HEK293 (cell line): ENCODE measurements around the gene CYTH4.

Experiments used
- CTCF ChIA-PET: fragments of 350-600 bp; formaldehyde crosslinking; extraction: SDS; loops from one replicate; lab custom pipeline; 2021; ENCODE audit warnings: antibody characterized with exemption; lab: Yijun Ruan, JAX
- POLR2A ChIA-PET: fragments of 300-600 bp; formaldehyde crosslinking; extraction: SDS; loops from one replicate; lab custom pipeline; 2020; ENCODE audit warnings: antibody characterized with exemption, inconsistent platforms; lab: Yijun Ruan, JAX
- H3K27ac ChIP-seq: fragments of 200-500 bp; sonication (Bioruptor generic); 2 replicates; pipeline ENCODE4 v1.5.1; 2014; ENCODE audit warnings: low read depth, low read length, control low read depth, inconsistent platforms; ENCODE audit errors: extremely low read depth
- H3K36me3 ChIP-seq, 2 experiments: fragments of 200-500 bp in 1 of 2; sonication (Bioruptor generic) in 1 of 2; 1 replicate in 1 of 2; 2 replicates in 1 of 2; pipeline ENCODE4 v1.5.1; 2014 to 2017; ENCODE audit warnings: inconsistent platforms in 2 of 2, low read length in 2 of 2; ENCODE audit not compliant: control insufficient read depth in 2 of 2, insufficient read depth in 1 of 2
- H3K4me1 ChIP-seq: fragments of 200-500 bp; sonication (Bioruptor generic); 2 replicates; pipeline ENCODE4 v1.5.1; 2014; ENCODE audit warnings: mild to moderate bottlenecking, low read length, inconsistent platforms; ENCODE audit not compliant: control insufficient read depth, insufficient read depth
- H3K4me3 ChIP-seq: 2 replicates; pipeline ENCODE4 v1.5.1; 2011; ENCODE audit warnings: low read depth, mild to moderate bottlenecking, control low read depth, low read length, moderate library complexity
- H3K9me3 ChIP-seq: fragments of 200-500 bp; sonication (Bioruptor generic); 2 replicates; pipeline ENCODE4 v1.5.1; 2014; ENCODE audit warnings: low read depth, low read length, inconsistent platforms; ENCODE audit not compliant: control insufficient read depth, insufficient read depth
- EGR2 ChIP-seq: fragments of 450-650 bp; formaldehyde crosslinking; IDR thresholded peaks from 2 replicates; pipeline ENCODE4 v1.5.1; 2016; ENCODE audit warnings: low read depth, missing biosample characterization, missing genetic modification characterization
- GLI4 ChIP-seq: fragments of 450-650 bp; formaldehyde crosslinking; IDR thresholded peaks from 2 replicates; pipeline ENCODE4 v1.5.1; 2016; ENCODE audit warnings: missing biosample characterization, missing genetic modification characterization
- IKZF3 ChIP-seq: fragments of 450-650 bp; IDR thresholded peaks from 2 replicates; pipeline ENCODE4 v1.5.0; 2018; ENCODE audit warnings: missing biosample characterization, mild to moderate bottlenecking, missing genetic modification characterization, moderate library complexity
- KLF1 ChIP-seq: fragments of 450-650 bp; formaldehyde crosslinking; IDR thresholded peaks from 2 replicates; pipeline ENCODE4 v1.5.1; 2016; ENCODE audit warnings: missing biosample characterization, missing genetic modification characterization
- KLF16 ChIP-seq: fragments of 450-650 bp; formaldehyde crosslinking; IDR thresholded peaks from 2 replicates; pipeline ENCODE4 v1.5.1; 2017; ENCODE audit warnings: missing biosample characterization, missing genetic modification characterization
- KLF8 ChIP-seq: fragments of 450-650 bp; formaldehyde crosslinking; IDR thresholded peaks from 2 replicates; pipeline ENCODE4 v1.5.1; 2016; ENCODE audit warnings: missing biosample characterization, missing genetic modification characterization
- YY1 ChIP-seq: fragments of 450-650 bp; formaldehyde crosslinking; IDR thresholded peaks from 2 replicates; pipeline ENCODE4 v1.5.1; 2018; ENCODE audit warnings: missing biosample characterization, missing genetic modification characterization
- ZBTB20 ChIP-seq: fragments of 450-650 bp; formaldehyde crosslinking; IDR thresholded peaks from 2 replicates; pipeline ENCODE4 v1.5.1; 2016; ENCODE audit warnings: missing biosample characterization, missing genetic modification characterization
- ZNF274 ChIP-seq, 2 experiments: fragments of 200-500 bp in 1 of 2; fragments of 450-650 bp in 1 of 2; sonication (Bioruptor generic) in 1 of 2; formaldehyde crosslinking in 1 of 2; IDR thresholded peaks; 2 replicates each; pipeline versions ENCODE4 v1.5.1 to v1.6.1; 2014 to 2016; ENCODE audit warnings: borderline replicate concordance in 1 of 2, inconsistent platforms in 1 of 2, low read length in 1 of 2, missing biosample characterization in 1 of 2, missing genetic modification characterization in 1 of 2
- ZNF302 ChIP-seq: fragments of 450-650 bp; formaldehyde crosslinking; IDR thresholded peaks from 2 replicates; pipeline ENCODE4 v1.5.1; 2016; ENCODE audit warnings: missing biosample characterization, missing genetic modification characterization, low read depth
- ZNF473 ChIP-seq: fragments of 450-650 bp; formaldehyde crosslinking; IDR thresholded peaks from 2 replicates; pipeline ENCODE4 v1.5.1; 2017; ENCODE audit warnings: missing biosample characterization, missing genetic modification characterization
- ZNF549 ChIP-seq: fragments of 450-650 bp; IDR thresholded peaks from 2 replicates; pipeline ENCODE4 v1.5.1; 2018; ENCODE audit warnings: missing biosample characterization, missing genetic modification characterization, mild to moderate bottlenecking, inconsistent platforms, moderate library complexity
- ZNF558 ChIP-seq: fragments of 450-650 bp; formaldehyde crosslinking; IDR thresholded peaks from 2 replicates; pipeline ENCODE4 v1.5.1; 2016; ENCODE audit warnings: missing biosample characterization, missing genetic modification characterization
- ZNF560 ChIP-seq: fragments of 450-650 bp; formaldehyde crosslinking; IDR thresholded peaks from 2 replicates; pipeline ENCODE4 v1.5.1; 2017; ENCODE audit warnings: missing biosample characterization, missing genetic modification characterization, borderline replicate concordance
- ZNF623 ChIP-seq: fragments of 450-650 bp; formaldehyde crosslinking; IDR thresholded peaks from 2 replicates; pipeline ENCODE4 v1.5.1; 2016; ENCODE audit warnings: missing biosample characterization, missing genetic modification characterization
- ZNF660 ChIP-seq: fragments of 450-650 bp; IDR thresholded peaks from 2 replicates; pipeline ENCODE4 v1.5.1; 2018; ENCODE audit warnings: missing biosample characterization, mild to moderate bottlenecking, missing genetic modification characterization
- ZNF664 ChIP-seq: fragments of 450-650 bp; formaldehyde crosslinking; IDR thresholded peaks from 2 replicates; pipeline ENCODE4 v1.5.1; 2016; ENCODE audit warnings: missing biosample characterization, missing genetic modification characterization
- TF ChIP-seq, protein P1 (sequence below): fragments of 450-650 bp; IDR thresholded peaks from 2 replicates; pipeline ENCODE4 v1.5.1; 2018; ENCODE audit warnings: missing biosample characterization, missing genetic modification characterization
- TF ChIP-seq, protein P2 (sequence below): fragments of 450-650 bp; formaldehyde crosslinking; IDR thresholded peaks from 2 replicates; pipeline ENCODE4 v1.5.1; 2016; ENCODE audit warnings: missing biosample characterization, missing genetic modification characterization
- TF ChIP-seq, protein P3 (sequence below): fragments of 450-650 bp; formaldehyde crosslinking; IDR thresholded peaks from 2 replicates; pipeline ENCODE4 v1.5.1; 2016; ENCODE audit warnings: missing biosample characterization, missing genetic modification characterization
- TF ChIP-seq, protein P4 (sequence below): fragments of 450-650 bp; formaldehyde crosslinking; IDR thresholded peaks from 2 replicates; pipeline ENCODE4 v1.5.1; 2016; ENCODE audit warnings: missing biosample characterization, missing genetic modification characterization

CYTH4 gene

DNA sequence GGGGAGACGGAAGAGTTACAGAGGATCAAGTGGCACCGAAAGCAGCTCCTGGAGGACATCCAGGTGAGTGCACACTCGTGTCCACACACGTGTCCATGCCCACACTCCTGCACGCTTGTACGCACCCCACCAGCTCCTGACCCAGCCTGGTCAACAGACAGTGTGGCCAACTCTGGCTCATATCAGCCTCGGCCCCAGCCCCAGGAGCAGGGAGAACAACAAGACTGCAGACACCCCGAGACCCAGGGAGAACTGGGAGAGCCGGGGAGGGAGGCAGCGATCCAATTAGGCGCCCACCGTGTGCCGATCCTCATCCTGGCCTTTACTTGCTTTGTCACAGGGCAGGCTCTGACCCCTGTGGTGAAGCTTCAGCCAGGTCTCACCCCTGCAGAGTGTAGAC is 10.3 kb downstream of the CYTH4 start:
- TF ChIP-seq, protein P1, sequence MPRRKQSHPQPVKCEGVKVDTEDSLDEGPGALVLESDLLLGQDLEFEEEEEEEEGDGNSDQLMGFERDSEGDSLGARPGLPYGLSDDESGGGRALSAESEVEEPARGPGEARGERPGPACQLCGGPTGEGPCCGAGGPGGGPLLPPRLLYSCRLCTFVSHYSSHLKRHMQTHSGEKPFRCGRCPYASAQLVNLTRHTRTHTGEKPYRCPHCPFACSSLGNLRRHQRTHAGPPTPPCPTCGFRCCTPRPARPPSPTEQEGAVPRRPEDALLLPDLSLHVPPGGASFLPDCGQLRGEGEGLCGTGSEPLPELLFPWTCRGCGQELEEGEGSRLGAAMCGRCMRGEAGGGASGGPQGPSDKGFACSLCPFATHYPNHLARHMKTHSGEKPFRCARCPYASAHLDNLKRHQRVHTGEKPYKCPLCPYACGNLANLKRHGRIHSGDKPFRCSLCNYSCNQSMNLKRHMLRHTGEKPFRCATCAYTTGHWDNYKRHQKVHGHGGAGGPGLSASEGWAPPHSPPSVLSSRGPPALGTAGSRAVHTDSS (tag by site-specific recombination) = no peak
- TF ChIP-seq ZNF473 (tag by site-specific recombination) = no peak
- TF ChIP-seq, all 188 proteins: peak for 0
- Histone ChIP-seq H3K36me3 (no peaks in the 10 kb centered on the region), H3K9me3 (no peaks in the 10 kb centered on the region), H3K4me1 (no peaks in the 10 kb centered on the region), H3K27ac (no peak overlapping the region), H3K4me3 (no peak overlapping the region)
- ChIA-PET POLR2A (no interaction called here), CTCF (interaction anchor here (0.6 kb wide), 1 partner anchor 67 kb away, joined by 3 read pairs; no protein-coding TSS in a partner anchor)

DNA sequence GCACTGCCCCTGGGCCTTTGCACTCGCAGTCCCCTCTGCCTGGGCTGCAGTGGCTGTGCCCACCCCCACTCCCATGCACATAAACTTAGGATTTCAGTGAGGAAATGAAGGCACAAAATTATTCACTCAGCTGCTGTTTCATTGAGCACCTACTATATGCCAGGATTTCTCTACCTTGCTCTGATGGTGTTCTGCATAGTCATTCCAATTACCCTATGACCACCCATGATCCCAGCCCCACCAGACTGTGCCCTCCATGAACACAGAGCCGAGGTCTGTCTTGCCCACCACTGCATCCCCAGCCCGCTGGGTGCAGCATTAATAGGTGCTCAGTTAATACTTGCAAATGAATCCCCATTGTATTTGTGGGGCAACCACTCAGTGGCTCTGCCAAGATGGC is 10.9 kb downstream of the CYTH4 start:
- no peaks in the 10 kb centered on the region for H3K9me3 ChIP-seq
- H3K36me3 ChIP-seq = no peaks in the 10 kb centered on the region
- no peaks in the 10 kb centered on the region for H3K4me1 ChIP-seq
- ChIA-PET CTCF (no interaction called here), POLR2A (no interaction called here)
- no peak overlapping the region for H3K27ac ChIP-seq
- H3K4me3 ChIP-seq = no peak overlapping the region
- TF ChIP-seq, protein P2, sequence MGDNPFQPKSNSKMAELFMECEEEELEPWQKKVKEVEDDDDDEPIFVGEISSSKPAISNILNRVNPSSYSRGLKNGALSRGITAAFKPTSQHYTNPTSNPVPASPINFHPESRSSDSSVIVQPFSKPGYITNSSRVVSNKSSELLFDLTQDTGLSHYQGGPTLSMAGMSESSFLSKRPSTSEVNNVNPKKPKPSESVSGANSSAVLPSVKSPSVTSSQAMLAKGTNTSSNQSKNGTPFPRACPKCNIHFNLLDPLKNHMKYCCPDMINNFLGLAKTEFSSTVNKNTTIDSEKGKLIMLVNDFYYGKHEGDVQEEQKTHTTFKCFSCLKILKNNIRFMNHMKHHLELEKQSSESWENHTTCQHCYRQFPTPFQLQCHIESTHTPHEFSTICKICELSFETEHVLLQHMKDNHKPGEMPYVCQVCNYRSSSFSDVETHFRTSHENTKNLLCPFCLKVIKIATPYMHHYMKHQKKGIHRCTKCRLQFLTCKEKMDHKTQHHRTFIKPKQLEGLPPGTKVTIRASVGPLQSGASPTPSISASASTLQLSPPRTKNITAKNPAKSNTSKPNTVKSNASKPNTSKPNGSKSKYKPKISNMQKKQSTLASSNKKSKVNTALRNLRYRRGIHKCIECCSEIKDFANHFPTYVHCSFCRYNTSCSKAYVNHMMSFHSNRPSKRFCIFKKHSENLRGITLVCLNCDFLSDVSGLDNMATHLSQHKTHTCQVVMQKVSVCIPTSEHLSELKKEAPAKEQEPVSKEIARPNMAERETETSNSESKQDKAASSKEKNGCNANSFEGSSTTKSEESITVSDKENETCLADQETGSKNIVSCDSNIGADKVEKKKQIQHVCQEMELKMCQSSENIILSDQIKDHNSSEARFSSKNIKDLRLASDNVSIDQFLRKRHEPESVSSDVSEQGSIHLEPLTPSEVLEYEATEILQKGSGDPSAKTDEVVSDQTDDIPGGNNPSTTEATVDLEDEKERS (tag by site-specific recombination) = no peak
- TF ChIP-seq KLF16 (tag by site-specific recombination) = no peak
- no peak for TF ChIP-seq ZNF549 (tag by site-specific recombination)
- peak; percentile 98 for TF ChIP-seq ZNF664 (tag by site-specific recombination)
- TF ChIP-seq ZNF623 (tag by site-specific recombination) = peak; percentile 42; the same call in 1 of the 2 replicates
- TF ChIP-seq ZNF302 (tag by site-specific recombination) = no peak
- TF ChIP-seq KLF8 (tag by site-specific recombination) = no peak
- TF ChIP-seq, protein P3, sequence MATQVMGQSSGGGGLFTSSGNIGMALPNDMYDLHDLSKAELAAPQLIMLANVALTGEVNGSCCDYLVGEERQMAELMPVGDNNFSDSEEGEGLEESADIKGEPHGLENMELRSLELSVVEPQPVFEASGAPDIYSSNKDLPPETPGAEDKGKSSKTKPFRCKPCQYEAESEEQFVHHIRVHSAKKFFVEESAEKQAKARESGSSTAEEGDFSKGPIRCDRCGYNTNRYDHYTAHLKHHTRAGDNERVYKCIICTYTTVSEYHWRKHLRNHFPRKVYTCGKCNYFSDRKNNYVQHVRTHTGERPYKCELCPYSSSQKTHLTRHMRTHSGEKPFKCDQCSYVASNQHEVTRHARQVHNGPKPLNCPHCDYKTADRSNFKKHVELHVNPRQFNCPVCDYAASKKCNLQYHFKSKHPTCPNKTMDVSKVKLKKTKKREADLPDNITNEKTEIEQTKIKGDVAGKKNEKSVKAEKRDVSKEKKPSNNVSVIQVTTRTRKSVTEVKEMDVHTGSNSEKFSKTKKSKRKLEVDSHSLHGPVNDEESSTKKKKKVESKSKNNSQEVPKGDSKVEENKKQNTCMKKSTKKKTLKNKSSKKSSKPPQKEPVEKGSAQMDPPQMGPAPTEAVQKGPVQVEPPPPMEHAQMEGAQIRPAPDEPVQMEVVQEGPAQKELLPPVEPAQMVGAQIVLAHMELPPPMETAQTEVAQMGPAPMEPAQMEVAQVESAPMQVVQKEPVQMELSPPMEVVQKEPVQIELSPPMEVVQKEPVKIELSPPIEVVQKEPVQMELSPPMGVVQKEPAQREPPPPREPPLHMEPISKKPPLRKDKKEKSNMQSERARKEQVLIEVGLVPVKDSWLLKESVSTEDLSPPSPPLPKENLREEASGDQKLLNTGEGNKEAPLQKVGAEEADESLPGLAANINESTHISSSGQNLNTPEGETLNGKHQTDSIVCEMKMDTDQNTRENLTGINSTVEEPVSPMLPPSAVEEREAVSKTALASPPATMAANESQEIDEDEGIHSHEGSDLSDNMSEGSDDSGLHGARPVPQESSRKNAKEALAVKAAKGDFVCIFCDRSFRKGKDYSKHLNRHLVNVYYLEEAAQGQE (tag by site-specific recombination) = no peak
- TF ChIP-seq IKZF3 (tag by site-specific recombination) = no peak

DNA sequence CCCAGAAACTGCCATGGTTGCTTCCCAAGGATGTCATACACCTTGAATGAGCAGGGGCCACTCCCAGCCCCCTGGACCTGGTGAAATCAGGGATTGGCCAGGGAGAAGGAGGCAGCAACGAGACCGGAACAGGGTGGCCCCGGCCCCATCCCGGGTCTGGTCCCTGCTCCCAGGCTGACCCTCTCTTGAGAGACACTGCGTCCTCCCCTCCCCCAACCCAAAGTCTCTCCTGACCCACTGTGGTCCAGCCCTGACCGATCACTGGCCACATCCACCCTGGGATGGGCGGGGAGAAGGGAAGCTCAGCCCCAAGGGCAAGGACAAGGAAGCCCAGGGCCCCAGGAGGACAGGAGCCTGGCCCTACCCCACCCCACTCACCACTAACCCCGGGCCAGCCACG is 12.4 kb downstream of the CYTH4 start:
- H3K27ac ChIP-seq = no peak overlapping the region
- TF ChIP-seq, protein P4, sequence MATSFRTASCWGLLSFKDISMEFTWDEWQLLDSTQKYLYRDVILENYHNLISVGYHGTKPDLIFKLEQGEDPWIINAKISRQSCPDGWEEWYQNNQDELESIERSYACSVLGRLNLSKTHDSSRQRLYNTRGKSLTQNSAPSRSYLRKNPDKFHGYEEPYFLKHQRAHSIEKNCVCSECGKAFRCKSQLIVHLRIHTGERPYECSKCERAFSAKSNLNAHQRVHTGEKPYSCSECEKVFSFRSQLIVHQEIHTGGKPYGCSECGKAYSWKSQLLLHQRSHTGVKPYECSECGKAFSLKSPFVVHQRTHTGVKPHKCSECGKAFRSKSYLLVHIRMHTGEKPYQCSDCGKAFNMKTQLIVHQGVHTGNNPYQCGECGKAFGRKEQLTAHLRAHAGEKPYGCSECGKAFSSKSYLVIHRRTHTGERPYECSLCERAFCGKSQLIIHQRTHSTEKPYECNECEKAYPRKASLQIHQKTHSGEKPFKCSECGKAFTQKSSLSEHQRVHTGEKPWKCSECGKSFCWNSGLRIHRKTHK (tag by site-specific recombination) = no peak
- TF ChIP-seq ZBTB20 (tag by site-specific recombination) (no peak), ZNF274 (IDR thresholded peaks at IDR 0.05; ENCODE audit: low read length) (no peak), ZNF274 (tag by site-specific recombination; IDR thresholded peaks at IDR 0.05; ENCODE audit: borderline replicate concordance) (no peak), ZNF660 (tag by site-specific recombination) (no peak), ZNF560 (no peak), GLI4 (tag by site-specific recombination) (no peak), EGR2 (no peak), YY1 (tag by site-specific recombination) (no peak), ZNF558 (no peak), KLF1 (tag by site-specific recombination) (no peak), ZNF623 (tag by site-specific recombination) (no peak)
- no peak overlapping the region for H3K4me3 ChIP-seq
- H3K36me3 ChIP-seq = no peaks in the 10 kb centered on the region
- ChIA-PET POLR2A (no interaction called here), CTCF (interaction anchor here (0.9 kb wide), 1 partner anchor 27 kb away, joined by 4 read pairs; no protein-coding TSS in a partner anchor)
- H3K9me3 ChIP-seq = no peaks in the 10 kb centered on the region
- no peaks in the 10 kb centered on the region for H3K4me1 ChIP-seq
